Renal cortical epithelial cell (primary cell): ENCODE results near the gene RASSF4. TPM values are rescaled to one million over a fixed set of nuclear protein-coding genes. Genes with fewer than 3 reads are reported as not detected.

ENCODE experiments used
- DNase-seq: peaks from one replicate; pipeline ENCODE4 v3.0.0-alpha.2; 2011; ENCODE audit warnings: low read depth
- total RNA-seq: library from RNA; depleted of rRNA; stranded (reverse); fragments of >200 nt; gene quantifications from 2 replicates; pipeline ENCODE4 v1.2.3, GENCODE V29; 2014

The RASSF4 gene
- total RNA-seq, 1 donor from 2014 or later, result 79.1 TPM

GRCh38 chr10:44927352-44927751, 32.2 kb upstream of the RASSF4 start:
- peak; percentile 91 for DNase-seq

- DNase-seq, result no peak
Measured at GRCh38 chr10:44928462-44928861, 31.1 kb upstream of the RASSF4 start.

DNA sequence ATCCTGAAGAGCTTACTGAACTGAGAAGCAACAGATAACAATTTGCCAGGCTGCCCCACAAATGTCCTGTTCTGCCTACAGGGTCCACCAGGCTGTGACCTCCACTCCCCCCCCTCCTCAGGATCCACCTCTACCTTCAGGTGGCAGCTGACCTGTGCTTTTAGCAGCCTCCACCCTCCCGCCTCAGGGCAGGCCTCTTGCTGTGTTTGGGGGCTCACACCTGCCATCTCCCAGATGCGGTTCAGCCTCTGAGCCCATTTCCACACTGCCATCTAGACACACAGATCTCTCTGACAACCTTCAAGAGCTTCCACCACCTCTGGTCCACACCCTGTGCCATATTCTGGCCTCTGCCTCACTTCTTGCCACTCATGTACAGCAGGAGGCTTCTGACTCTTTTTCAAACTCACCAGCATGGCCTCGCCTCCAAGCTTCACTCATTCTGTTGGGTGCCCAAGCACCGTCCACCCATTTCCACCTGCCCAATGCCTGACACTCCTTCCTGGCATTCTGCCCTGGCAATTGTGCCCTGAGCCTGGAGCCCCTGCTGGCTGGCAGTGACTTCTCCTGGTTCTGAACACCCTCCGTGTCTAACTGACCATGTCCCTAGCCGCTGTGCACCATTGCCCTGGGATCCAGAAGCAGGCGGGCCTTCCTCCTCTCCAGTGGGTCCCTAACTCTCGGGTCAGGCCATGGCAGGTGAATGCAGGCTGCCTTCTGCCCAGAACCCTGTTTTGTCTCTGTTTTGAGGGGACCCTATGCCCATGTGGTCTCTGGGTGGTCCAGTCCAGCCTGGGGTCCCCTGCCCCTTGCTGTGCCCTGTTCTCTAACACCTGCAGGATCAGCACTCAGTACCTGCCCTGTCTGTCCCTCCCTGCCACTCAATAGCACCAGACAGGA, 30.0 kb upstream of the RASSF4 start:
- DNase-seq, result no peak

- no peak for DNase-seq
Measured at GRCh38 chr10:44930904-44931620, 28.5 kb upstream of the RASSF4 start.

DNA sequence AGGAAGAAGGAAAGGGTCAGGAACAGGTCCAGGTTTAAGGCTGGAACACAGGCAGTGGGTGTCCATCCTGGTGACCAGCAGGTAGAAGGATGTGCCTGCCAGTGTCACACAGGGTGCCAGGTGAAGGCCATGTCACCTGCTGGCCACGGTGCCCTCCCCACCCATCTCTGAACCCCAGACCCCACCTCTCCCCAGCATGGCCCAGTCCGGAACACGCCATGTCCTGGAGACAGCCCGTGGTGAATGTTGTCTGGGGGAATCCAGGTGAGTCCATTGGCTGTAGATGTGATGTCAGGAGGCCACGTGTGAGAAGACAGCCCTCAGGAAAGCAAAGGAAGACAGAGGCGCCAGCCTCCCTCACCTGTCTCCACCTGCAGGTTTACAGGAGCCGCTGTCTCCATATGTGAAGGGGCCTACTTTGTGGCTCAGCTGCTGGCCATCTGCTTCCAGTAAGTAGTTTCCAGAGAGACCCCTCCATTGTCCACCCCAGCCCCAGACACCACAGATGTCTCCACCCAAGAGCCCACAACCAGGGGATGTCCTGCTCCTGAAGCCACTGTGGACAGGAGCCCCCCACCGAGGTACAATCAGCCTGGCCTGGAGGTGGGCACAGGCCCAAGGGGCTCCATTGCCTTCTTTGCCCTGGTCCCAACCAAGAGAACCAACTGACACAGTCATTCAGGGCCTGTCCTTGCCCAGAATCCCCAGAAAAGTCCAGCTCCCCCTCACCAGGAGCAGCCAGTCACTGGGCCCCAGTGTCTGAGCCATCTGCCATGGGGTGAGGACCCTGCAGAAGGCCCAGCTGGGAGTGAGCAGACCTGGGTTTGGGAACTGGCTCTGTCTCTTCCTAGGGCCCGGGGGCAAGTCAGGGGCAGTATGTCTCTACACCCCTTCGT, 27.7 kb upstream of the RASSF4 start:
- DNase-seq, result no peak

DNA sequence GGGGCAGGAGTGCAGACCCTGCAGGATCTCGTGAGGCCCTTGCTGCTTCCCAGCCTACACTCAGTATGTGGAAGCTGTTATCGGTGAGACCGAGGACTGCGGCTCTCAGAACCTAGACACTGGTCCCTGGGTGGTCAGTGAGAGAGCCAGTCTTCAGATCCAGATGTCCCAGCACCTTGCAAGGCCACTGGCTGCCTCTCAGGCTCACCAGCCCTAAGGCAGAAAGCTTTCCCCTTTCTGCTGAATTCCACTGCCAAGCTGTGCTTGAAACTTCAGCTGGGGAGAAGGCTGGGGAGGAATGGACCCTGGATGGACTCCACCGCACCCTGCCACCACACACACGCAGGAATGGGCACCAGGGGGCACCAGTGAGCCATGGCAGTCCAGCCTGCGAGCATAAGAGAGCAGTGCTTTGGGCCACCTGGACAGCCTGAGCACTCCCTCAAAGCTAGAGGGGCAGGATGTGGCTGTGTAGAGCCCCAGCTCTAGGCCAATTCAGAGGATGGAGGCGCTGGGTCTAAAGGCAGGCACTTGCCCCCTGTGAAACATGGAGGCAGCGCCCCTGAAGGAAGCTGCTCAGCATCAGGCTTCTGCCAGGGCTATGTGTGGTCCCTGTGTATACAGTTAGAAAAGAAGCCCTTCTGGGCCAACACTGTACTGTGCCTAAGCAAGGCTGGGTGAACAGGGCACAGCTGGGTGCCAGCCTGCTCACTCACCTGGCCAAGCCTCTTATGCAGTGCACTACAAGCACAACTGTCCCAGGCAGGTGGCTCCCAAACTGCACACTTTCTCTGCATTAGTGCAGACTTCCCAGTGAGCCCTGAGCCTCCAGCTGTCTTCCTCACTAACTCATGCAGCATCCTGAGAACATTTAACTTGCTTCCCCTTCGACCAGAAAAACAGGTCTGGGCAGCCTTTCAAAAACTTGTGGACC, 26.8 kb upstream of the RASSF4 start:
- peak; percentile 55 for DNase-seq

DNA sequence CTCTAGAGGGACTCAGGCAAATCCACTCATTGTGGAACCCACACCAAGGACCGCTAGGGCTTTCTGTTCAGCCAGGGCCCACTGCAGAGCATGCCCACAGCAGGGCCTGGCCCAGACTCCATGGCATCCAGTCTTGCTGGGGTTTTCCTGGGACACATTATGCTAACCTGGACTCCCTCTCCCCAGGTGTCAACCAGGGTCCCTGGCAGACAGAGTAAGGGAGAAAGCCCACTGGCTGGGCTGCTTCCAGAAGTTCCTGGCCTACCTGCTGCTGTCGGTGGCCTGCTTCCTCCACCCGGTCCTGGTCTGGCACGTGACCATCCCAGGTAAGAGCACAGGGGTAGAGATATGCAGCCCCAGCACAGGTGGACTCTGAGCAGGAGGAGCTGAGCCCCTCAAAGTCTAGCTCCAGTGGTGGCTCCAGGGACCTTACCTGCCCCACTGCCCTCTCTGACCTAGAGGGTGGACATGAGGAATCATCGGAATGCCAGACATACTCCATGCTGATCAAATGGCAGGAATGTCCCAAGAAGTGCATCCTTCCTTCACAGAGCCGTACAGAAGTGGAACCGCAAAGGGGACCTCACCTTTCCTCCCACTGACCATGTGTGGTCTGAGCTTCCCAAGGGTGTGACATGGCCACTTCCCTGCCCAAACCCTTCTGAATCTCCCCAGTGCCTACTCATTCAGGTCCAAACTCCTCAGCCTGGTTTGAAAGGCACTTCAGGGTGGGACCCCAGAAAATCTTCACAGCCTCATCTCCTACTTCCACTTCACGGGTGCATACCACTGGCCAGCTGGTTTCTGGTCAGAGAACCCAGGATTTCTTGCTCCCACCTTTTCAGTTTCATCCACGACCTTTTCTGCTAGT, 25.9 kb upstream of the RASSF4 start:
- peak; percentile 10 for DNase-seq

DNA sequence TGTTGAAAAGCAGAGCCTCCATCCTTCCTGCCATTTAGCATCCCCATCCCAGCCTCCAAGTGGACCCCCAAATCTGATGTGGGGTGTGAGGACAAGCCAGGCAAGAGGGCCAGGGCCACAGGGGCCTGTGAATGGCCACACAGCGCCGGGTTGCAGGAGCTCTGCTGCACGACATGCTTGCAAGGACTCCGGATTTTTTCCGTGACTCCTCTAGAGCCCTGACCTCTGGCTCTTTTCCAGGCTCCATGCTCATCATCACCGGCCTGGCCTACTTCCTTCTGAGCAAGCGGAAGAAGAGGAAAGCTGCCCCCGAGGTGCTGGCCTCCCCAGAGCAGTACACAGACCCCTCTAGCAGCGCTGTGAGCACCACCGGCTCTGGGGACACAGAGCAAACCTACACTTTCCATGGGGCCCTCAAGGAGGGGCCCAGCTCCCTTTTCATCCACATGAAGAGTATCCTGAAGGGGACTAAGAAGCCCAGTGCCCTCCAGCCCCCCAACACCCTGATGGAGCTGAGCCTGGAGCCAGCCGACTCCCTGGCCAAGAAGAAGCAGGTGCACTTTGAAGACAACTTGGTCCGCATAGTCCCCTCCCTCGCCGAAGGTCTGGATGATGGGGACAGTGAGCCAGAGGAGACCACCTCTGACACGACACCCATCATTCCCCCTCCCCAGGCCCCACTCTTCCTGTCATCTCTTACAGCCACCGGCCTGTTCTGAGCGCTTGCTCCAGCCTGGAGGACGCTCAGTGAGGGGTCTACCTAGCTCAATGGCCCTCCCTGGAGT, 25.0 kb upstream of the RASSF4 start:
- DNase-seq, result no peak

GRCh38 chr10:44935201-44935965, 24.2 kb upstream of the RASSF4 start:
- DNase-seq, result peak; percentile 96

- no peak for DNase-seq
Measured at GRCh38 chr10:44935966-44936295, 23.7 kb upstream of the RASSF4 start.

GRCh38 chr10:44936314-44936975, 23.2 kb upstream of the RASSF4 start:
- DNase-seq, result no peak

- DNase-seq, result peak; percentile 77
Measured at GRCh38 chr10:44937196-44938005, 22.2 kb upstream of the RASSF4 start.

DNA sequence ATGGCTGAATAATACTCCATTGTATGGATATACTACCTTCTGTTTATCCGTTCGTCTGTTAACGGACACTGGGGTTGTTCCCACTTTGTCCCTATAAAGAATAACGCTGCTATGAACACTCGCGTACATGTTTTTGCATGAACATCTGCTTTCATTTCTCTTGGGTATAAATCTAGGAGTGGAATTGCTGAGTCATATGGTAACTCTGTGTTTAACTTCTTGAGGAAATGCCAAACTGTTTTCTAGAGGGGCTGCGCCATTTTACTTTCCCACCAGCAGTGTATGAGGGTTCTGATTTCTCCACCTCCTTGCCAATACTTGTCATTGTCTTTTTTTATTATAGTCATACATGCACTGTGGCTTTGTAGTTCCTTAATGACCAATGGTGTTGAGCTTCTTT, 20.6 kb upstream of the RASSF4 start:
- DNase-seq, result no peak

GRCh38 chr10:44939691-44940401, 19.8 kb upstream of the RASSF4 start:
- peak; percentile 94 for DNase-seq

DNA sequence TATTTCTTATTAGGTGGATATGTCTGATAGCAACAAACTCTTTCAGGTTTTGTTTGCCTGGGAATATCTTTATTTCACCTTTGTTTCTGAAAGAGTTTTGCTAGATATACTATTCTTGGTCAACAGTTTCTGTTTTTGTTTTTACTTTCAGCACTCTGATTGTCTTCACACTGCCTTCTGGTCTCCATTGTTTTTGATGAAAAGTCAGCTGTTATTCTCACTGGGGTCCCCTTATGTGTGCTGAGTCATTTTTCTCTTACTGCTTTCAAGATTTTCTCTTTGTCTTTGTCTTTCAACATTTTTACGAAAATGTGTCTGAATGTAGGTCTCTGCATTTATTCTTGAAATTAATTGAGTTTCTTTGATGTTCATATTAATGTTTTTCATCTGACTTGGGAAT, 15.2 kb upstream of the RASSF4 start:
- no peak for DNase-seq

GRCh38 chr10:44946205-44946604, 13.4 kb upstream of the RASSF4 start:
- peak; percentile 71 for DNase-seq
